HG03060 (cell line): ENCODE measurements around the gene AP1AR.
"Not testable (repeated sequence)": the region's sequence is repeated elsewhere in the genome, so short reads cannot be mapped to it uniquely, and the experiment has no call there.

Source experiments
- ATAC-seq: cut with Tn5 transposase; IDR thresholded peaks from one replicate; pipeline ENCODE4 v1.9.1; 2021; ENCODE audit warnings: low read depth, moderate number of reproducible peaks; ENCODE audit not compliant: unreplicated experiment

Gene AP1AR

DNA sequence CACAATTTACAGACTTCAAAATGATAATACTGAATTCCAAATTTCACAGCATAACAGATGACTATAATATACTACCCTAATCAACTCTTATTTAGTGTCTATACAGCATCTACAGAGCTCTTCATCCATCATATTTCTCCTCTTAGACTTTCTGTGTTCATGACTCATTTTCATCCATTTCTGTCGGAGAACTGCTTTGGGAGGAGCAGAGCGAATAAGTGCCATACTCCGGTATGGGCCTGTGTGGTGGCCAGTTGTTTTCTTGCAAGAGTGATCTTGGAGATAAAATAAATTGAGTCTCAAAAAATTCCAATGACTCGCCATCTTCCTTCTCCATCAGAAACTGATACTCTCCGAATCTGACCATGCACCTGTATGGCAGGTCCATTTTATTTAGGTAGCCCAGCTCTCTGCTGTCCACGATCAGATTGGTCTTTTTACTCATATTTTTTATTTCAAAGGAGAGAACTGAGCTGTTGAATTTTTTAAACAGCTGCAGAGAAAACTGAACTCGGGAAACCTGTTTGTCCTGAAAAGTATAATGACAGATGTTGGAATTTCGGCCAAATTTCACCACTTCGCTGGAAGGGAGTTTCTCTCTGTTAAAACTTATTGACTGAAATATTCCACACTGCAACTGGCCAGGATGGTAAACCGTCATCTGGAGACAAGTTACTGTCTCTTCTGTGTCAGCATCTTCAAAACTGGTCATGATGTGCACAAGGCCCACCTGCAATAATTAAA lies 46.3 kb downstream of the AP1AR start:
- ATAC-seq, result no peak

DNA sequence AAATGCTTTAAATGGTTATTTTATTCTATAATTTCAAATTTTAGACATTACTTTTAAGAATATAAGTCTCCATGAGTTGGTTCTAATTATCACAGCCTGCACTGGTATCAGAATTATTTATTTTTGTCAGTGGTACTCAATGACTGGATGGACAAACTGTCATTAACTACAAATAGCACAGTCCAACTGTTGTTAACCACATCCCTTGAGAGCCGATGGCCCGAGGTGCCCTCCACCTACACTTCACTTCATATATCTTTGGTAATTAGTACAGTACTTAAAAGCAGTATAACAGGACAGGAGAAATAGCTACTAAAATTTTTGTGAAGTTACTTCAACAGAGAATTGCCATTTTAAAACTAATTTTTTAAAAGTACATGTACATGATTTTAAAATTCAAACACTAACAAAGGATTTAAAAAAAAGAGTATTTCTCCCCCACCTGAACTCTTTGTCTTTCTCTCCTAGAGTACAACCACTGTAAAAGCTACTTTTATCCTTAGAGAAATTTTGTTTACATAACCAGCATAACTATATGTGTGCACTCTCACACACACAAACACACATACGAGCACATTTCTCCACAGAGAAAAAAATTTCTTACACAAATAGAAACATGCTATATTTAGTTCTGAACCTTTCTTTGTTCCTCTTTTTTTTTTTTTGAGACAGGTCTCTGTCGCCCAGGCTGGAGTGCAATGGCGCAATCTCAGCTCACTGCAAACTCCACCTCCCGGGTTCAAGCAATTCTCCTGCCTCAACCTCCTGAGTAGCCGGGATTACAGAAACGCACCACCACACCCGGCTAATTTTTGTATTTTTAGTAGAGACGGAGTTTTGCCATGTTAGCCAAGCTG lies 47.7 kb downstream of the AP1AR start:
- ATAC-seq, result peak; percentile 61

DNA sequence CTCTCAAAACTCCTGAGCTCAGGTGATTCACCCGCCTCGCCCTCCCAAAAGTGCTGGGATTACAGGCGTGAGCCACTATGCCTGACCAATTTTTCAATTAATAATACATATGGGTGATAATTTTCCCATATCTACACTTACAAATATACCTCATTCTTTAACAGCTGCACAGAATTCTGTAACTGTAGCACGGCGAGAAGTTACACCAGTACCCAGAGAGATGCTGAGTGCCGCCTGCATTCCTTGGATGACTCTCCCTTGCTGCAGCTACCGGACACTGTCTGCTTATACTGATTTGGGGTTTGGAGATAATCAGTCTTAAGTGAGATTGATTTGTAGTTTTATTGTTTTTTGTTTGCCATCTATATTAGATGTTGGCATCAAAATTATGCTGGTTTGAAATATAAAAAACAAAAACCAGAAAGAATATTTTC lies 48.3 kb downstream of the AP1AR start:
- peak; percentile 0 for ATAC-seq

DNA sequence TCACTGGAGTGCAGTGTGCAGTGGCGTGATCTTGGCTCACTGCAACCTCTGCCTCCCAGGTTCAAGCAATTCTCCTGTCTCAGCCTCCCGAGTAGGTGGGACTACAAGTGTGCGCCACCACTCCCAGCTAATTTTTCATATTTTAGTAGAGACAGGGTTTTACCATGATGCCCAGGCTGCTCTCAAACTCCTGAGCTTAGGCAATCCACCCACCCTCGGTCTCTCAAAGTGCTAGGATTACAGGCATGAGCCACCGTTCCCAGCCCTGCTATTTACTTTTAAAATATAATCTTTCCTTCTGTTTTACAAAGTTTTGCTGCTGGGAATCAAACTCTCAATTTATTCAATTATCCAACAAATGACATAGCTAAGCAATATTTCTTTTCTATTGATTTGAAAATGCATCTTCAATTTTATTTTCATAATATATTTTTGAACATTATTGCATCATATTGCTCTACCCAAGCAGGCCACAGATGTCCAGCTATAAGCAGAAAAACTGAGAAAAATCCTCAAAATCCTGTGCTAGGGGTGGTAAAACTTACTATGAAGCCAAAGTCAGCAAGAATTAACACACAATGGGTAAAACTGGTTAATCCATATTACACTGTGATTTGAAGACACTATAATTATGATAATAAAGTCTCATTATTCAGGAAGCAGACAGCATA lies 48.9 kb downstream of the AP1AR start:
- ATAC-seq, result no peak

DNA sequence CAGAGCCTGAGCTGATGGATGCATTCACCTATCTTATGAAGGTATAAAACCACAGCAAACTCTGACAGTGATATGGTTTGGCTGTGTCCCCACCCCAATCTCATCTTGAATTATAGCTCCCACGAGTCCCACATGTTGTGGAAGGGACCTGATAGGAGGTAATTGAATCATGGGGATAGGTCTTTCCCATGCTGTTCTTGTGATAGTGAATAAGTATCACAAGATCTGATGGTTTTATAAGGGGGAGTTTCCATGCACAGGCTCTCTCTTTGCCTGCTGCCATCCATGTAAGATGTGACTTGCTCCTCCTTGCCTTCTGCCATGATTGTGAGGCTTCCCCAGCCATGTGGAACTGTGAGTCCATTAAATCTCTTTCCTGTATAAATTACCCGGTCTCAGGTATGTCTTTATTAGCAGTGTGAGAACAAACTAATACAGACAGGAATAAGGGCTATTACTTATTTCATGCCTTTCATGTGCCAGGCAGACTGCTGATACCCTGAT lies 50.4 kb downstream of the AP1AR start:
- ATAC-seq, result not testable (repeated sequence)

DNA sequence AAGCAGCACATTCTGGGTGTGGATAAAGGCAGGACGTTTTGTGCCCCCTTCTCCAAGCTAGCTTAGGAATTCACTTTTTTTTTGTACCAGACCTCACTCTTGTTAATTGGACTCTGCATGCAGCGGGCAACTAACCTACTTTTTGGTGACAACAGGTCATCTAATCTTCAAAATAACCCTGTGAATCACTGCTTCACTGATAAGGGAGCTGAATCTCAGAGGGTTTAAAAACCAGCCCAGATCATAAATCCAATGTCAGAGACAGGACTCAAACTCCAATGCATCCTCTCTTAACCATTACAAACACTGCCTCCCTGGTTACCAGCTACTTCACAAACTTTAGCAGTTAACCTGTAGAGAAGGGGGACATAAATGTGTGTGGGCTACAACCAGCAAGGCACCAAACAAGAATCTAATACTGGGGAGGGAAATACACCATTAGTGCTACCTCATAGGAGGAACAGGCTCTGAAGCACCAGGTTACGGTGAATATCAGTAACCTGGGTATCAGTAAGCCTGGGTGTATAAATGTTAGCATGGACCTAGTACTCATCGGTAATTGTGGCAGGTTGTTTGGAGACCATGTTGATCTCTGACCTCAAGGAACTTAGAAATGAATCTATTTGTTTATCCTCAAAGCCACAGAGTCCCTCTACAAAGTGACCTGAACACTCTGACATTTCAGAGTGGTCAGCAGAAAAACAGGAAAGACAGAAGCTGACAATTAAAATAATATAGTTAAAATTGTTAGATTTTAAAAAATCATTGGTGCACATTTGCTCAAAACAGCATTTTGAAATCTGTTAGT lies 51.5 kb downstream of the AP1AR start:
- no peak for ATAC-seq

DNA sequence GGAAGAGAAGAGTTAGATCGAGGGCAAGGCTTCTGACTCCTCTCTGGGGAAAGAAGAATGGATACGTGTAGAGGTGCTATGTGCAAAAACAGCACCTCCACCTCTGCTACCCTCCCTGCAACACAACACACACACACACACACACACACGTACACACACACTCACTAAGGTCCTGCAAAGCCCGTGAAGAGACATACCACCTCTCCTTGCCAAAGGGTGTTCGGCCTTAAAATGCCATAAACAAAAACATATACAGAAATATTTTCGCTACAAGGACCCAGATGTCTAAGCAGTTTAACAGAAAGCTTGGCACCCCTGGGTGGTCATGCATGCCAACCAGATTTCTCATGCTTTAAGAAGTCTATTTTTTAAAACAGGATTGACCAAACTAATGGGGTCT lies 52.6 kb downstream of the AP1AR start:
- ATAC-seq, result no peak

DNA sequence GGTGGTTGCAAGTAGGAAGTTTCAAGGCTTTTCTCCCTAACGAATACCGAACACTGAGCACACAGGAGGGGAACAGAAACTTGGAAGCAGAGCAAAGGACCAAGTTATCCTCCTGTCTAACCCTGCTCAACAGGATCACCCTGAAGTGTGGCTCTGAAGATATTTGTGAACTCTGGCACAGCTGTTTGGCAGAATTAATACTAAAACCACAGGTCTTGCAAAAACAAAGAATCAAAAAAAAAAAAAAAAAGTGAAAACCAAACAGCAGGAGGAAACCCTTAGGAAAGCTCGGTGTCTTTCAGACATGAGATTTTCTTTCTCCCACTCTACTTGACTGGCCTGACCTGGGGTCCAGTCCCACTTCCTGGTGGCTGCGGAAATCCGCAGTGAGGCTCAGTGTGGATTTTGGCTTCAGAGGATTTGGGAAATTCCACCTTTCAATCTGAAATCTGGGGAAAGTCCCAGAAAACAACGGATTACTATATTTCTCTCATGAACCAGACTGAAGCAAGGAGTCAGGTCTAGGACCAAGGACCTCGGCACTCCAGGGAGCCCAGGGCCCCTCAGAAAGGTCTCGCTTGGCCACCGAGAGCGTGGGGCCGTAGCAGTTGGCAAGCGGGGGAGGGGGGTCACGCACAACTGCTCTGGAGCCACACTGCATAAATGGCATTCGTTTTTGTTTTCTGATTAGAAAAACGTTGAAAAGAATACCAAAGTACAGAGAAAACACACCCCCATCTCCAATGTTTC lies 53.2 kb downstream of the AP1AR start:
- no peak for ATAC-seq

DNA sequence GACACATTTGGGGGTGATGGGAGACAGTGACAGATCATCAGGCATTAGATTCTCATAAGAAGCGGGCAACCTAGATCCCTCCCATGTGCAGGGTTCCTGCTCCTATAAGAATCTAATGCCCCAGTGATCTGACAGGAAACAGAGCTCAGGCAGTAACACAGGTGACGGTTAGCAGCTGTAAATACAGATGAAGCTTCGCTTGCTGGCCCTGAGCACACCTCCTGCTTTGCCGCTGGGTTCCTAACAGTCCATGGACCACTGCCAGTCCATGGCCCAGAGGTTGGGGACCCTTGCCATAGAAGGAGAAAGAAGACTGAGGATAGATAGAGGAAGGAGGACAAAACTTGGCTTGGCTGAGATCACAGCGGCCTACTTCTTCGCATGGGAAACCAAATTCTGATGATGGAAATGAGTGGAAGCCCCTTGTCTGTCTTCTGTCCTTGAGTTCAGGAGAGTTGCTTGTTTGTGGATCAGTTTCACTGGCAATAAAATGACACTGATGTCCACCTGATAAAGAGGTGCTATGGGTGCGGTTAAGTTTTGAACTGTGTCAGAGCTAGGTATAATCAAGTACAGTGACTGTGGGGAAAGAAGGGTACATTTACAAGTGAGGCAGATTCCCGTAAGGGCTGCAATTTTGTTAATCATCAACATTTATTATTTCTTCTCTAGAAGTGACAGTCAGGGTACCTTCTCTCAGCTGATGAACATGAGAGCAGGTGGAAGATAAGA lies 55.8 kb downstream of the AP1AR start:
- ATAC-seq, result no peak

DNA sequence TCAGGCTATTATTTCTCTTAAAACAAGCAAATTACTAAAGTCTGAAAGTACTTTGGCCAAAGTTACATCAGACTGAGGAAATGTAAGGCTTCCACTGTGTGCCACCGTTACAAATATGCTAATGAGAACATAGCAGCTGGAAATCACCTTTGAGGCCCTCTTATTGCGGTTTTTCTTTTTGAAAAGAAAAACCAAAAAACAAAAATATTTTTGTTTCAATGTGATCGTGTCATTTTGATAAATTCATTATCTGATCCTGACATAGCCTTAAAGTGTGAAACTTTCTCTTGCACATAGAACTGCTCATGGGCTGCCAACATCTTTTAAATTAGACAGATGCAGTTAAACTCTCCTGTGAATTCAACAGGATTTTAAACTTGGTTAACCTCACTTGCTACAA lies 56.9 kb downstream of the AP1AR start:
- ATAC-seq, result peak; percentile 26

DNA sequence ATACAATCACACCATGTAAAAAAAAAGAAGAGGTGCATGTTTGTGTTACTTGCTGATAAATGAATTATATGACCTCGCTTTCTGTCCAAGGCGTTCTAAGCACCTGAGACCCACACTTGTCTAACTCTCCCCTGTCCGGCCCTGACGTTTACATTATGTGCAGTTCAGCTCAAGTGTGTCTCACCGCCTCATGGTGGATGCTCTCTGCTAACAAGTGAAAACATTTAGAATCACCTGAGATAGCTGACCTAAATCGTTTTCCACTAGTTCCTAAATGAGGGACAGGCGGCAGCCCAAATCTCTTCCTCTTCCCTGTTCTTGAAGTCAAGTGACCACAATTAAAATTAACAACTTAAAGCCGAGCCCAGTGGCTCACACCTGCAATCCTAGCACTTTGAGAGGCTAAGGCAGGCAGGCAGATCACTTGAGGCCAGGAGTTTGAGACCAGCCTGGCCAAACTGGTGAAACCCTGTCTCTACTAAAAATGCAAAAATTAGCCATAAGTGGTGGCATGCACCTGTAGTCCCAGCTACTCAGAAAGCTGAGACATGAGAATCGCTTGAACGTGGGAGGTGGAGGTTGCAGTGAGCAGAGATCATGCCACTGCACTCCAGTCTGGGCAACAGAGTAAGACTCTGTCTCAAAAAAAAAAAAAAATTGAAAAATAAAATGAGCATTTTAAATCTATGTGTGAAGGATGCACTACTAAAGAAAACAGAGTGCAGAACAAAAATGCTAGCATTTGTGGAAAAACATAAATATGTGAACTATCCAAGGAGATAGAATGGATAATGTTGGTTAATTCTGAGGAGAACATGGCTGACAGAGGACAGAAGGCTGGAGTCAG lies 58.0 kb downstream of the AP1AR start:
- no peak for ATAC-seq

DNA sequence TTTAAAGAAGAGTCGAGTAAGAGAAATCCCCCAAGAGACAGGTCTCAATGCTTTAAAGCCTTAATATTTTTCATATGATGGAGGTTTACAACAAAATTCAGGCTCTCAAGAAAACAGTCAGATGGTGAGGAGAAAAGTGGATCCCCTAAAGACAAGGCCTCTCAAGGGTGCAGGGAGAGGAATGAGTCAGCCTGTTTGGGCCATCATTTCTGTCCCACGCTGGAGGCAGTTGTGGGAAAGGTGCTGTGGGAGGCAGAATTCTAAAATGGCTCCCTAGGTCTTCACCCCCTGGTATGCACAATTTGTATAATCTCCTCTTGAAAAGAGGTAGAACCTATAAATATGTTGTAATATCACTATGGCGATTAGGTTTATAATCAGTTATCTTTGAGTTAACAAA lies 58.8 kb downstream of the AP1AR start:
- ATAC-seq, result no peak

DNA sequence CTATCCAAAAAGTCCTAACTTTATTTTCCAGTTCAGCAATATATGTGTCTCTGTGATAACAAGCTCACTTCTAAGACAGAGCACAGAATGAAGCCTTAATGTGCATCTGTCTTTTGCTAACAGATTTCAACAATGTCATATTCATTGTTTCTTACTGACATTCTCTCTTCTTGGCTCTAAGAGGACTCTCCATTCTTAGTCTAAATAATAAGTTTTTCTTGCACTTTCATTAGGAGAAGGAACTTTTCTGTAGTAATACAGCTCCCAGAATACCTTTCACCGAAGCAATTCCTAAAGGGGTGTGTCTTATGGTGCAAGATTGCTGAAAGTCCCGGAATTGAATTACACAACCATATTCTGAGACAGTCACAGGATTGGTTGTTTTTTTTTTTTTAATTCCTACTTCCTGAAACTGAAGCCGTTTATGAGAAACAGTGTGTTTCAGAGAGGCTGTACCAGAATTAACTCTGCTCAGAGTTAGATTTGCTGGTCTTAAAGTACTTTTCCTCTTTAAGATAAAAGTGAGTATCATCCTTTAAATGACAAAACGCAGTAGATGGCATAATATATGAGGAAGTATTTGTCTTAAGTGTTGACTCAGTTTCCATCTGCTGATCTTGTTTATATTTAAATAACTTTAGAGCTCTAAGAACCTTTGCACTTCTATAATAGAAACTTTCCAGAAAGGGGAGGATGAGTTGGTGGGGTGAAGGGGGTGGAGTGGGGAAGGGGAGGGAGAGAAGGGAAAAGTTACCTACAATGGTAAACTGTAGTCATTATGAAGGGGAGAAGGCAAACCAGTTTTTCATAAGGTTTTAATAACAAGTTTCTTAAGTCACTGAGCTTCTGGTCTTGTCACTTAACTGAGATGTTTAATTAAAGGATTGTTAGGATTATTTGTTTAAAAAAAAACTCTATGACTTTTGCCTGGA lies 65.6 kb downstream of the AP1AR start, which contains the start of gene ALPK1:
Gene ALPK1 (plus strand): TSS at position 421 of the 932 bp plus-strand sequence.
- peak; percentile 92 for ATAC-seq

DNA sequence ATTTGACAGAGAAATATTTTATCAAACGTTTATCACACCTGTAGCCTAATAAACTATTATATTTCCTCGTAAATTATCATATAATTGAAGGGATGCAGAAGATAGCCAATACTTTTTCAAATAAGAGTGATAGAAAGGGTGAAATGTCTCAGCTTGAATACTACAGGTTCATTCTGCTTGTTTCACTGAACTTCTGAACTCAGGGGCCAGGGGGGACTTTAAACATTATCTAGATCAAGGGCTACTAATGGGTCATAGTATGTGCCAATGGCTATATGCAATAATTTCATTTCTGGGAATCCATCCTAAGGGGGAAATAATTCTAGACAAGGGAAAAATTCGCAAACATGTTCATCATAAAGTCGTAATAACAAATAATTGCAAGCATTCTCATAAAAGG lies 68.1 kb downstream of the AP1AR start:
- no peak for ATAC-seq

DNA sequence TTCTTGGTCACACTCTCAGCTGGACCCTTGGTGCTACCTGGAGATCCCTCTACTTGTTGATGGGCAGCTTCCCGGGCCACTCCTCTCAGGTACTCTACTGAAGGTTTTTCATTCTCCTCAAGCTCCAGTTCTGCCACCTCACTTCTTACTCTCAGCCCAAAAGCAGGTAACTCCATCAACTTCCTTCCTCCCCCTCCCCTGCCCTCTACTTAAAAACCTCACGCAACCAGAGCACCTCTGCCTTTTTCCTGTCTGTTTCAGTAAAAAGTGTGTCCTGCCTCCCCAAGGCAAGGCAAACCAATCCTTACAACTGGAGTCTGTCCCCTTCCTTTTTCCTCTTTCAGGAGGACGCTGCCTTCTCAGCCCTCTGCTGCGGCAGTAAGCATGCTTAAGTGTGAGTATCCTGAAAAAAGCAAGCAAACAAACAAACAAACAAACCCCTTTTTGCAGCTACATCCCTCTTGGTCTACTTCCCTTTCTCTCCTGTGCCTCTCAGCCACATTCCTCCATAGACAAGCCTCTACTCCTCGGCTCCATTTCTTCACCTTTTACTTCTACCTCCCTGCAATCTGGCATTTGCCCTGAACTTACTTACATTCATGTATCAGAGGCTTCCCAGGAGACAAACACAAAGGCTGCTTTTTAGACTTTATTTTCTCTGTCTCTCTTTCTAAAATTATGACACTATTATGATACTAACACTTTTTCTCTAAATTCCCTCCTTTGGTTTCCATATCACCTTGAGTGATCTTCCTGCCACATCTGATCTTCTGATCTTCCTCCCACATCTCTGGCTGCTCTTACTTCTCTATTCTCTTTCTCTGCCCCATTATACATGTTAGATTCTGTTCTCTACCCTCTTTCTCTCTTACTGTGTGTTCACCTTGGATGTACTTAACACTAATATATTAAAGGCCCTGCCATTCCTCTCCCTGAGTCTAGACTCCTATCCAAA lies 71.0 kb downstream of the AP1AR start:
- no peak for ATAC-seq

DNA sequence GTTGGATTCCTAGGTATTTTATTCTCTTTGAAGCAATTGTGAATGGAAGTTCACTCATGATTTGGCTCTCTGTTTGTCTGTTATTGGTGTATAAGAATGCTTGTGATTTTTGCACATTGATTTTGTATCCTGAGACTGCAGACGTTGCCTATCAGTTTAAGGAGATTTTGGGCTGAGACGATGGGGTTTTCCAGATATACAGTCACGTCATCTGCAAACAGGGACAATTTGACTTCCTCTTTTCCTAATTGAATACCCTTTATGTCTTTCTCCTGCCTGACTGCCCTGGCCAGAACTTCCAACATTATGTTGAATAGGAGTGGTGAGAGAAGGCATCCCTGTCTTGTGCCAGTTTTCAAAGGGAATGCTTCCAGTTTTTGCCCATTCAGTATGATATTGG lies 73.9 kb downstream of the AP1AR start:
- ATAC-seq, result not testable (repeated sequence)
